K562 (cell line): ENCODE data around the gene DIPK1A. TPM values are rescaled to one million over a fixed set of nuclear protein-coding genes. Genes with fewer than 3 reads are reported as not detected.

Experiments
- ATAC-seq: fragments of 200-7000 bp; cut with Tn5 transposase; 3 replicates; pipeline ENCODE4 v1.9.1; 2020; ENCODE audit warnings: moderate library complexity
- BruUV-seq: library from RNA; stranded (reverse); fragments of 400-500 nt; replicated peaks from 2 replicates; lab custom pipeline; 2021; lab: Mats Ljungman, UMichigan
- CTCF ChIA-PET: fragments of 300-600 bp; formaldehyde crosslinking; extraction: SDS; loops from one replicate; lab custom pipeline; 2021; ENCODE audit warnings: low intra/inter-chr PET ratio; lab: Yijun Ruan, JAX
- POLR2A ChIA-PET: fragments of 300-600, 350-650 bp; sonication (Branson Sonifier 250); formaldehyde crosslinking; extraction: SDS; loops from one replicate; lab custom pipeline; 2021; ENCODE audit warnings: antibody characterized with exemption, inconsistent platforms; lab: Yijun Ruan, JAX
- DNase-seq, 4 experiments: peaks; one replicate each; pipeline versions ENCODE4 v3.0.0 to v3.0.0-alpha.2; 2011 to 2018; ENCODE audit warnings: low spot score in 3 of 4, mixed read lengths in 3 of 4; ENCODE audit errors: extremely low read depth in 1 of 4
- FAIRE-seq: peaks from 2 replicates; lab custom pipeline; 2011; peaks lifted over from hg19 to GRCh38; lab: Jason Lieb, UNC
- H2AFZ ChIP-seq: 2 replicates; pipeline ENCODE4 v1.6.0; 2011; ENCODE audit warnings: low read depth, low read length, control low read depth, inconsistent platforms
- H3K27ac ChIP-seq: fragments of 200-600 bp; 3 replicates; pipeline ENCODE4 v1.8.0; 2011; ENCODE audit warnings: low read depth, mild to moderate bottlenecking, control low read depth, inconsistent platforms, low read length, moderate library complexity, mixed read lengths; ENCODE audit errors: extremely low read depth
- H3K27me3 ChIP-seq, 2 experiments: fragments of 300-600 bp in 1 of 2; 2 replicates in 1 of 2; 3 replicates in 1 of 2; pipeline versions ENCODE4 v1.6.0 to v1.8.0; 2011; ENCODE audit warnings: inconsistent platforms in 2 of 2, low read length in 2 of 2, mild to moderate bottlenecking in 1 of 2, mixed read lengths in 1 of 2, moderate library complexity in 1 of 2; ENCODE audit not compliant: control insufficient read depth in 2 of 2, insufficient read depth in 2 of 2
- H3K36me3 ChIP-seq: fragments of 300-600 bp; 3 replicates; pipeline ENCODE4 v1.8.0; 2011; ENCODE audit warnings: mild to moderate bottlenecking, low read length, inconsistent platforms; ENCODE audit not compliant: control insufficient read depth, insufficient read depth
- H3K4me1 ChIP-seq, 2 experiments: fragments of 200-600 bp in 1 of 2; replicated peaks in 1 of 2; 2 replicates in 1 of 2; 3 replicates in 1 of 2; pipeline versions ENCODE4 v1.5.1 to v1.8.0; 2011; ENCODE audit warnings: inconsistent platforms in 2 of 2, low read length in 2 of 2, mild to moderate bottlenecking in 1 of 2, mixed read lengths in 1 of 2, moderate library complexity in 1 of 2; ENCODE audit not compliant: control insufficient read depth in 2 of 2, insufficient read depth in 2 of 2
- H3K4me2 ChIP-seq: 2 replicates; pipeline ENCODE4 v1.6.1; 2011; ENCODE audit warnings: low read length, control low read depth, inconsistent platforms, mixed read lengths; ENCODE audit not compliant: insufficient read depth
- H3K4me3 ChIP-seq: fragments of 200-600 bp; sonication (generic), shearing (Covaris generic); 2 replicates; pipeline ENCODE4 v1.5.1; 2016; ENCODE audit warnings: control low read depth, inconsistent platforms
- H3K79me2 ChIP-seq: fragments of 200-600 bp; 3 replicates; pipeline ENCODE4 v1.8.0; 2011; ENCODE audit warnings: low read length, inconsistent platforms; ENCODE audit not compliant: control insufficient read depth, insufficient read depth
- H3K9ac ChIP-seq, 2 experiments: 2 replicates each; pipeline versions ENCODE4 v1.6.0 to v1.6.1; 2011; ENCODE audit warnings: low read depth in 2 of 2, low read length in 2 of 2, control low read depth in 1 of 2, inconsistent platforms in 1 of 2, mild to moderate bottlenecking in 1 of 2, mixed read lengths in 1 of 2; ENCODE audit not compliant: insufficient read depth in 1 of 2
- H3K9me1 ChIP-seq: one replicate; pipeline ENCODE4 v1.6.0; 2011; ENCODE audit warnings: inconsistent platforms, mild to moderate bottlenecking, low read length, moderate library complexity; ENCODE audit not compliant: control insufficient read depth, insufficient read depth
- H3K9me3 ChIP-seq: replicated peaks from 2 replicates; pipeline ENCODE4 v1.5.1; 2011; ENCODE audit warnings: low read depth, low read length, inconsistent platforms; ENCODE audit not compliant: control insufficient read depth, insufficient read depth
- H4K20me1 ChIP-seq: replicated peaks from 2 replicates; pipeline ENCODE4 v1.6.1; 2011; ENCODE audit warnings: low read length, inconsistent platforms, mixed read lengths; ENCODE audit not compliant: control insufficient read depth, insufficient read depth
- ATF1 ChIP-seq, 2 experiments: fragments of 450-650 bp in 1 of 2; IDR thresholded peaks; 2 replicates each; pipeline ENCODE4 v1.6.1; 2016; ENCODE audit warnings: missing compliant biosample characterization in 1 of 2, missing genetic modification characterization in 1 of 2
- HDAC2 ChIP-seq: fragments of 450-650 bp; IDR thresholded peaks from 2 replicates; pipeline ENCODE4 v1.6.1; 2016; ENCODE audit warnings: mild to moderate bottlenecking
- HEY1 ChIP-seq: fragments of 250-450 bp; sonication (Bioruptor Pico); IDR thresholded peaks from 2 replicates; pipeline ENCODE4 v1.5.0; 2020; ENCODE audit warnings: mild to moderate bottlenecking, moderate library complexity, borderline replicate concordance
- JUND ChIP-seq, 2 experiments: IDR thresholded peaks; 2 replicates in 1 of 2; 3 replicates in 1 of 2; pipeline ENCODE4 v1.6.1; 2011; ENCODE audit warnings: borderline replicate concordance in 2 of 2, low read depth in 2 of 2, low read length in 2 of 2, improper control_type of control experiment in 1 of 2, missing biosample characterization in 1 of 2, missing genetic modification characterization in 1 of 2, missing genetic modification reagents in 1 of 2
- MAFF ChIP-seq: IDR thresholded peaks from 2 replicates; pipeline ENCODE4 v1.6.1; 2012; ENCODE audit warnings: low read length, improper control_type of control experiment
- MTF1 ChIP-seq: fragments of 250-450 bp; sonication (Bioruptor Pico); IDR thresholded peaks from 2 replicates; pipeline ENCODE4 v1.9.0; 2021; ENCODE audit warnings: moderate library complexity, mild to moderate bottlenecking, inconsistent platforms, borderline replicate concordance
- NFIC ChIP-seq: fragments of 450-650 bp; IDR thresholded peaks from 2 replicates; pipeline ENCODE4 v1.6.1; 2017; ENCODE audit warnings: mild to moderate bottlenecking, inconsistent platforms
- RBBP5 ChIP-seq: fragments of 200-600 bp; sonication (generic); IDR thresholded peaks from 2 replicates; pipeline ENCODE4 v1.6.1; 2012; ENCODE audit warnings: borderline replicate concordance, mild to moderate bottlenecking, low read length, control low read depth, inconsistent platforms; ENCODE audit not compliant: insufficient read depth, poor library complexity, severe bottlenecking
- SMAD4 ChIP-seq: fragments of 250-450 bp; sonication (Bioruptor Pico); conservative IDR thresholded peaks from 2 replicates; pipeline ENCODE4 v1.8.0; 2021; ENCODE audit warnings: inconsistent platforms, mild to moderate bottlenecking, moderate library complexity
- SMARCA4 ChIP-seq: fragments of 450-650 bp; IDR thresholded peaks from 2 replicates; pipeline ENCODE4 v1.6.1; 2016
- TCF3 ChIP-seq: sonication (generic); formaldehyde crosslinking; IDR thresholded peaks from 2 replicates; pipeline ENCODE4 v1.4.0; 2020; ENCODE audit warnings: mild to moderate bottlenecking, missing genetic modification reagents
- ZNF766 ChIP-seq: fragments of 200-800 bp; sonication (Bioruptor generic); conservative IDR thresholded peaks from 2 replicates; pipeline ENCODE4 v1.6.1; 2016; ENCODE audit warnings: missing genetic modification characterization, missing compliant biosample characterization
- WGBS: fragments of 100-300 bp; shearing (Covaris generic); methylation state at CpG from one replicate; pipeline ENCODE4 v1.1.6; 2016; ENCODE audit warnings: low coverage, mixed read lengths; ENCODE audit not compliant: insufficient coverage; ENCODE audit errors: missing lambda C conversion rate; 5-methylcytosine and 5-hydroxymethylcytosine counted together
- in situ Hi-C: fragments of 300-500 bp; cut with MboI; formaldehyde crosslinking; loops from 4 replicates; pipeline ENCODE4 v1.15.0; 2018; ENCODE audit warnings: inconsistent platforms, mixed read lengths
- intact Hi-C: fragments of 100-400 bp; cut with micrococcal nuclease; formaldehyde crosslinking; loops from 2 replicates; pipeline ENCODE4 v1.14.2; 2022
- polyA plus RNA-seq, 8 experiments: library from polyadenylated mRNA; depleted of rRNA in 4 of 8; stranded (reverse) in 5 of 8; unstranded in 3 of 8; fragments of >200 nt; fragmentation: Nextera tagmentation in 2 of 8; fragmentation: Illumina TruSeq in 1 of 8; extraction: Ambion mirVana in 2 of 8; extraction: Trizol in 1 of 8; gene quantifications; 2 replicates each; pipeline versions ENCODE4 v1.2.1 to v1.2.3, GENCODE V29; 2011 to 2014; ENCODE audit warnings: inconsistent platforms in 1 of 8, missing spikeins in 1 of 8
- total RNA-seq, 7 experiments: library from RNA; depleted of rRNA in 6 of 7; stranded (reverse); fragments of >200 nt in 6 of 7; fragmentation: Illumina TruSeq in 2 of 7; extraction: Trizol in 2 of 7; gene quantifications; 2 replicates each; pipeline versions ENCODE4 v1.2.1 to v1.2.3, GENCODE V29; 2011 to 2021; ENCODE audit warnings: low replicate concordance in 1 of 7
- TF ChIP-seq, protein P1 (sequence below): fragments of 450-650 bp; IDR thresholded peaks from 2 replicates; pipeline ENCODE4 v1.6.1; 2016; ENCODE audit warnings: mild to moderate bottlenecking
- TF ChIP-seq, protein P2 (sequence below), 2 experiments: fragments of 450-650 bp; conservative IDR thresholded peaks; 2 replicates each; pipeline ENCODE4 v1.6.1; 2017; ENCODE audit warnings: mild to moderate bottlenecking in 2 of 2, moderate library complexity in 2 of 2
- TF ChIP-seq, protein P3 (sequence below): fragments of 250-450 bp; sonication (Bioruptor Pico); IDR thresholded peaks from 2 replicates; pipeline ENCODE4 v1.5.0; 2021

The DIPK1A gene
- total and polyA plus RNA-seq, 9 of the 15 experiments (the other 6 are each of a cell fraction or from before 2014, with no cell fraction given), result 0.54 to 2.5 (median 1.3) TPM

DNA sequence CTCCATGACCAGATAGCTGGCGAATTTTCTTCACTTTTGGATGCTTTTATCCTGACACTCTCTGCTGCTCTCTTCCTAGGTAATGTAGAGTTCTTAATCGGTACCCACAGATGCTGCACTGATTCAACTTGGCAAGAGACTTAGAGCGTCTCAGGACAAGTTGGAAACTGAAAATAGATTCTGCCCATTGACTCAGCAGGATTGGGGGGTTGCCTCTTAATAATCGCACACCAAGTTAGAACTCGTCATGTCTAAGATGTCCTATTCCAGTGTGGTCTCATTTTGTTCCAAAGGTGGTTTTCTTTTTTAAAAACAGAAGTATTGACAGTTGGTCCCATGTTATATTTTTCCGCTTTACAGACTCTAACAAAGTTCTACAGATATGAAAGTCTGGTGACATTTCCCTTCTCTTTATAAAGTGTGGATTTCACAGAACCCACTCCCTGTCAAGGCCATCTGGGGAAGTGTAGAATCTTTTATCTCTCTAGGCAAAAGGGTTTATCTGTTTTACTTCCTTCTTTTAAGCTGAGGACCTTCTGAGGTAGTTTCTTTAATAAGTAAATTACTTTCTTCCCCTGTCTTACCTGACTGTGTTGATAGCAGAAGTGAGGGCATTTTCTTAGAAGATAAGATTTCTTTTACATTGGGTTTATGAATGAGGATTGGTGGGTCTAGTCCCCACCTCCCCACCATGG, 12.1 kb upstream of the DIPK1A start:
- Histone ChIP-seq H3K9me3 (no peaks in the 10 kb centered on the region), H3K4me3 (no peak overlapping the region), H2AFZ (peak overlapping the region; percentile 34; the same call in 1 of the 2 replicates), H3K9ac (no peak overlapping the region), H3K27ac (no peak overlapping the region; the same call in 2 of the 3 replicates), H3K4me1 (peaks cover 10 to 25% of the 10 kb centered on the region in 2 experiments), H3K4me2 (peak overlapping the region; percentile 32; the same call in 1 of the 2 replicates), H3K79me2 (no peaks in the 10 kb centered on the region), H3K36me3 (no peaks in the 10 kb centered on the region), H3K9me1 (no peaks in the 10 kb centered on the region), H4K20me1 (no peaks in the 10 kb centered on the region), H3K27me3 (no peaks in the 10 kb centered on the region)
- WGBS, result 7% methylated on average over 6 of the region's 6 CpGs
- in situ Hi-C loops (no loop called here), intact Hi-C loops (no loop called here)
- ChIA-PET POLR2A (interaction anchor here (0.6 to 4.7 kb wide), 4 partner anchors 8 to 12 kb away, joined by 3 to 20 read pairs (median 4); partner anchors contain the start of gene DIPK1A), CTCF (interaction anchor here (1.1 kb wide), 1 partner anchor 21 kb away, joined by 3 read pairs; no protein-coding TSS in a partner anchor)
- peak; percentile 55 for ATAC-seq
- peak in 2 of 4 experiments; percentile 29 to 33 for DNase-seq
- no peak for FAIRE-seq
- no TSS peak for BruUV-seq
- TF ChIP-seq, protein P1, sequence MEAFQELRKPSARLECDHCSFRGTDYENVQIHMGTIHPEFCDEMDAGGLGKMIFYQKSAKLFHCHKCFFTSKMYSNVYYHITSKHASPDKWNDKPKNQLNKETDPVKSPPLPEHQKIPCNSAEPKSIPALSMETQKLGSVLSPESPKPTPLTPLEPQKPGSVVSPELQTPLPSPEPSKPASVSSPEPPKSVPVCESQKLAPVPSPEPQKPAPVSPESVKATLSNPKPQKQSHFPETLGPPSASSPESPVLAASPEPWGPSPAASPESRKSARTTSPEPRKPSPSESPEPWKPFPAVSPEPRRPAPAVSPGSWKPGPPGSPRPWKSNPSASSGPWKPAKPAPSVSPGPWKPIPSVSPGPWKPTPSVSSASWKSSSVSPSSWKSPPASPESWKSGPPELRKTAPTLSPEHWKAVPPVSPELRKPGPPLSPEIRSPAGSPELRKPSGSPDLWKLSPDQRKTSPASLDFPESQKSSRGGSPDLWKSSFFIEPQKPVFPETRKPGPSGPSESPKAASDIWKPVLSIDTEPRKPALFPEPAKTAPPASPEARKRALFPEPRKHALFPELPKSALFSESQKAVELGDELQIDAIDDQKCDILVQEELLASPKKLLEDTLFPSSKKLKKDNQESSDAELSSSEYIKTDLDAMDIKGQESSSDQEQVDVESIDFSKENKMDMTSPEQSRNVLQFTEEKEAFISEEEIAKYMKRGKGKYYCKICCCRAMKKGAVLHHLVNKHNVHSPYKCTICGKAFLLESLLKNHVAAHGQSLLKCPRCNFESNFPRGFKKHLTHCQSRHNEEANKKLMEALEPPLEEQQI, result no peak
- TF ChIP-seq JUND (IDR thresholded peaks at IDR 0.05; ENCODE audit: borderline replicate concordance, low read depth, low read length), result 0 out of 2 replicates have a peak, but pooled peaks have one; percentile 15
- no peak; the same call in 2 of the 3 replicates for TF ChIP-seq JUND (tag; IDR thresholded peaks at IDR 0.05; ENCODE audit: borderline replicate concordance, low read depth, low read length)
- TF ChIP-seq, protein P2, sequence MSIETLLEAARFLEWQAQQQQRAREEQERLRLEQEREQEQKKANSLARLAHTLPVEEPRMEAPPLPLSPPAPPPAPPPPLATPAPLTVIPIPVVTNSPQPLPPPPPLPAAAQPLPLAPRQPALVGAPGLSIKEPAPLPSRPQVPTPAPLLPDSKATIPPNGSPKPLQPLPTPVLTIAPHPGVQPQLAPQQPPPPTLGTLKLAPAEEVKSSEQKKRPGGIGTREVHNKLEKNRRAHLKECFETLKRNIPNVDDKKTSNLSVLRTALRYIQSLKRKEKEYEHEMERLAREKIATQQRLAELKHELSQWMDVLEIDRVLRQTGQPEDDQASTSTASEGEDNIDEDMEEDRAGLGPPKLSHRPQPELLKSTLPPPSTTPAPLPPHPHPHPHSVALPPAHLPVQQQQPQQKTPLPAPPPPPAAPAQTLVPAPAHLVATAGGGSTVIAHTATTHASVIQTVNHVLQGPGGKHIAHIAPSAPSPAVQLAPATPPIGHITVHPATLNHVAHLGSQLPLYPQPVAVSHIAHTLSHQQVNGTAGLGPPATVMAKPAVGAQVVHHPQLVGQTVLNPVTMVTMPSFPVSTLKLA (conservative IDR thresholded peaks at IDR 0.05), result 0 out of 4 replicates have a peak, but pooled peaks of 1 of the 2 experiments have one; percentile 11
- no peak for TF ChIP-seq NFIC
- TF ChIP-seq ZNF766 (CRISPR knock-in tag), result peak; percentile 34; the same call in 1 of the 2 replicates
- TF ChIP-seq TCF3 (CRISPR knock-in tag), result peak; percentile 28; the same call in 1 of the 2 replicates
- TF ChIP-seq MAFF, result peak; percentile 2; the same call in 1 of the 2 replicates
- TF ChIP-seq HDAC2, result no peak
- no peak for TF ChIP-seq ATF1 (CRISPR knock-in tag; IDR thresholded peaks at IDR 0.05)
- 0 out of 2 replicates have a peak, but pooled peaks have one; percentile 15 for TF ChIP-seq ATF1 (tag; IDR thresholded peaks at IDR 0.05)
- TF ChIP-seq MTF1 (CRISPR knock-in tag), result no peak
- TF ChIP-seq, protein P3, sequence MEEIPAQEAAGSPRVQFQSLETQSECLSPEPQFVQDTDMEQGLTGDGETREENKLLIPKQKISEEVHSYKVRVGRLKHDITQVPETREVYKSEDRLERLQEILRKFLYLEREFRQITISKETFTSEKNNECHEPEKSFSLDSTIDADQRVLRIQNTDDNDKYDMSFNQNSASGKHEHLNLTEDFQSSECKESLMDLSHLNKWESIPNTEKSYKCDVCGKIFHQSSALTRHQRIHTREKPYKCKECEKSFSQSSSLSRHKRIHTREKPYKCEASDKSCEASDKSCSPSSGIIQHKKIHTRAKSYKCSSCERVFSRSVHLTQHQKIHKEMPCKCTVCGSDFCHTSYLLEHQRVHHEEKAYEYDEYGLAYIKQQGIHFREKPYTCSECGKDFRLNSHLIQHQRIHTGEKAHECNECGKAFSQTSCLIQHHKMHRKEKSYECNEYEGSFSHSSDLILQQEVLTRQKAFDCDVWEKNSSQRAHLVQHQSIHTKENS, result no peak
- TF ChIP-seq HEY1 (CRISPR knock-in tag), result no peak
- peak; percentile 64 for TF ChIP-seq SMARCA4
- no peak for TF ChIP-seq RBBP5
- TF ChIP-seq SMAD4 (CRISPR knock-in tag), result 0 out of 2 replicates have a peak, but pooled peaks have one; percentile 15
